Osteoblast (primary cell): Measurements from ENCODE around the gene COLEC11. TPM values are rescaled to one million over a fixed set of nuclear protein-coding genes. Genes with fewer than 3 reads are reported as not detected.

Experiments used
- DNase-seq: peaks from one replicate; pipeline ENCODE4 v3.0.0; 2011; ENCODE audit warnings: low spot score, mixed read lengths; ENCODE audit not compliant: insufficient read length; ENCODE audit errors: missing footprints
- H2AFZ ChIP-seq: 2 replicates; pipeline ENCODE4 v1.6.0; 2011; ENCODE audit warnings: mild to moderate bottlenecking, low read length
- H3K27ac ChIP-seq: 2 replicates; pipeline ENCODE4 v1.5.1; 2011; ENCODE audit warnings: mild to moderate bottlenecking, low read depth, low read length, moderate library complexity
- H3K27me3 ChIP-seq: 2 replicates; pipeline ENCODE4 v1.6.0; 2012; ENCODE audit warnings: mild to moderate bottlenecking, control low read depth, inconsistent platforms, low read length, moderate library complexity; ENCODE audit not compliant: insufficient read depth
- H3K36me3 ChIP-seq: 2 replicates; pipeline ENCODE4 v1.5.1; 2011; ENCODE audit warnings: mild to moderate bottlenecking, low read length, control low read depth, moderate library complexity; ENCODE audit not compliant: insufficient read depth
- H3K4me1 ChIP-seq: 2 replicates; pipeline ENCODE4 v1.5.1; 2011; ENCODE audit warnings: mild to moderate bottlenecking, low read length, control low read depth, moderate library complexity; ENCODE audit not compliant: insufficient read depth
- H3K4me2 ChIP-seq: 2 replicates; pipeline ENCODE4 v1.6.0; 2011; ENCODE audit warnings: mild to moderate bottlenecking, low read length; ENCODE audit not compliant: insufficient read depth
- H3K4me3 ChIP-seq: fragments of 200-600 bp; sonication (generic); 3 replicates; pipeline ENCODE4 v1.5.1; 2012; ENCODE audit warnings: mild to moderate bottlenecking, low read length, inconsistent platforms; ENCODE audit not compliant: insufficient read depth
- H3K79me2 ChIP-seq: 2 replicates; pipeline ENCODE4 v1.6.0; 2012; ENCODE audit warnings: mild to moderate bottlenecking, low read length, control low read depth, inconsistent platforms; ENCODE audit not compliant: insufficient read depth
- H3K9me3 ChIP-seq: 2 replicates; pipeline ENCODE4 v1.5.1; 2011; ENCODE audit warnings: low read depth, low read length, control low read depth
- H4K20me1 ChIP-seq: 2 replicates; pipeline ENCODE4 v1.6.0; 2012; ENCODE audit warnings: mild to moderate bottlenecking, low read length, control low read depth; ENCODE audit not compliant: insufficient read depth
- CTCF ChIP-seq: IDR thresholded peaks from 2 replicates; pipeline ENCODE4 v1.5.1; 2011; ENCODE audit warnings: mild to moderate bottlenecking, low read depth, low read length, moderate library complexity; ENCODE audit errors: extremely low read depth
- total RNA-seq: library from RNA; depleted of rRNA; stranded (reverse); fragments of >200 nt; gene quantifications from 2 replicates; pipeline ENCODE4 v1.2.3, GENCODE V29; 2012

COLEC11 gene
- total RNA-seq, 1 donor = 0.36 TPM

- TF ChIP-seq CTCF = no peak
- H3K27me3 ChIP-seq = no peaks in the 10 kb centered on the region
- no peaks in the 10 kb centered on the region for H3K4me1 ChIP-seq
Observed at GRCh38 chr2:3598912-3599854, 4.3 kb downstream of the COLEC11 start.

GRCh38 chr2:3600256-3600855 is 5.4 kb downstream of the COLEC11 start:
- no peaks in the 10 kb centered on the region for H3K79me2 ChIP-seq

More at GRCh38 chr2:3598912-3599854, 4.3 kb downstream of the COLEC11 start:
- H4K20me1 ChIP-seq = no peaks in the 10 kb centered on the region
- no peaks in the 10 kb centered on the region for H3K9me3 ChIP-seq
- no peak overlapping the region for H3K4me3 ChIP-seq
- no peaks in the 10 kb centered on the region for H3K36me3 ChIP-seq
- no peak overlapping the region for H3K27ac ChIP-seq
- H3K79me2 ChIP-seq = no peaks in the 10 kb centered on the region
- no peak overlapping the region for H3K4me2 ChIP-seq
- DNase-seq = no peak
- H2AFZ ChIP-seq = no peak overlapping the region

DNA sequence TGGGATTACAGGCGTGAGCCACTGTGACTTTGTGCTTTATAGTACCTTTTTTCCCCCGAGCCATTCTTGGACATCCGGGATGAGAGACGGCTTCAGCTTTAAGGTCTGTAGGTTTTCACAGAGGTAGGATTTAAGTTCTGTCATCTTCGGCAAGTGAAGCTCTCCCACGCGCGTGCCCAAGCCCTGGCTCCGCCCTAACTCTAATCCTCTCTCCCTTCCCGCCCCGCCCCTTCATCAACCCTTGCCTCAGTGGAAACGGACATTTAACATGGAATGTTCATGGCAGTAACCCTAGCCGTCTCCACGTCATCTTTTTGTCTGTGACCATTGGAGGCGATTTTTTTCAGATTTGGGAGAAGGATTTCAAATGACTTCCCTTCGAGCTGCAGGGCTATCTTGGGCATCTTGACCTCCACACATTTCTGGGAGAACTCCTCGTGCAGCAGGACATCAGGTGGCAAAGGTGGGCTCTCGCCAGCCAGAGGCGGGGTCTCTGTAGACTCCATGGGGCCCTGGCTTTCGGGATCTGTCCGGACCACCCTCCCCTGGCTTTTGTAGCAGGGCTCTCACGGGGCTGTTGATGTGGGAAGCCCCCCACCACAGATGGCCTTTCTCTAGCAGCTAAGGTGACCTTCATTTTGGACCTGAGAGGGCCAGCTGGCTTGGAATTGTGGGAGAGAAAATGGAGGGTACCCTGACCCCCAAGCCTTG is 6.8 kb downstream of the COLEC11 start:
- no peak overlapping the region for H3K4me3 ChIP-seq
- H4K20me1 ChIP-seq = no peaks in the 10 kb centered on the region
- no peak for TF ChIP-seq CTCF
- DNase-seq = no peak
- no peak overlapping the region for H2AFZ ChIP-seq
- H3K27me3 ChIP-seq = no peaks in the 10 kb centered on the region
- H3K27ac ChIP-seq = no peak overlapping the region
- H3K9me3 ChIP-seq = no peaks in the 10 kb centered on the region
- H3K79me2 ChIP-seq = no peaks in the 10 kb centered on the region
- H3K4me1 ChIP-seq = no peaks in the 10 kb centered on the region
- no peak overlapping the region for H3K4me2 ChIP-seq
- H3K36me3 ChIP-seq = no peaks in the 10 kb centered on the region

More at GRCh38 chr2:3600256-3600855, 5.4 kb downstream of the COLEC11 start:
- no peak overlapping the region for H3K27ac ChIP-seq
- no peak overlapping the region for H3K4me3 ChIP-seq
- H3K4me2 ChIP-seq = no peak overlapping the region
- H3K4me1 ChIP-seq = no peaks in the 10 kb centered on the region
- no peaks in the 10 kb centered on the region for H3K36me3 ChIP-seq
- TF ChIP-seq CTCF = no peak
- H3K9me3 ChIP-seq = no peaks in the 10 kb centered on the region
- H4K20me1 ChIP-seq = no peaks in the 10 kb centered on the region
- H3K27me3 ChIP-seq = no peaks in the 10 kb centered on the region
- H2AFZ ChIP-seq = no peak overlapping the region
- no peak for DNase-seq
